ENCODE results near the gene ABAT.

ABAT gene

GRCh38 chr16:8631373-8631772, 43.0 kb upstream of the ABAT start:
- Histone ChIP-seq H3K4me2 (ENCODE audit: low read depth, low read length, poor library complexity, severe bottlenecking) (no peak overlapping the region), H3K9me2 (replicated peaks; ENCODE audit: insufficient read depth, low read length) (no peaks in the 10 kb centered on the region), H3K9me3 (ENCODE audit: insufficient read depth, low read length) (no peaks in the 10 kb centered on the region), H3K36me3 (ENCODE audit: low read length) (no peaks in the 10 kb centered on the region), H3K4me3 (ENCODE audit: insufficient read depth, low read length, poor library complexity, severe bottlenecking) (no peak overlapping the region), H3K27ac (ENCODE audit: low read depth, low read length) (no peak overlapping the region), H2AFZ (ENCODE audit: low read depth, low read length, severe bottlenecking) (no peak overlapping the region), H3F3A (ENCODE audit: insufficient read depth) (no peaks in the 10 kb centered on the region), H3K79me2 (ENCODE audit: insufficient read depth, low read length) (no peaks in the 10 kb centered on the region), H4K20me1 (ENCODE audit: low read depth, low read length) (no peaks in the 10 kb centered on the region), H3K9ac (ENCODE audit: low read length) (no peak overlapping the region), H3K27me3 (ENCODE audit: low read length) (no peaks in the 10 kb centered on the region)
- TF ChIP-seq EZH2phosphoT487 (conservative IDR thresholded peaks at IDR 0.05; ENCODE audit: low read length) (no peak), CTCF (IDR thresholded peaks at IDR 0.05; ENCODE audit: insufficient read depth, low read length, poor library complexity, severe bottlenecking) (no peak)

DNA sequence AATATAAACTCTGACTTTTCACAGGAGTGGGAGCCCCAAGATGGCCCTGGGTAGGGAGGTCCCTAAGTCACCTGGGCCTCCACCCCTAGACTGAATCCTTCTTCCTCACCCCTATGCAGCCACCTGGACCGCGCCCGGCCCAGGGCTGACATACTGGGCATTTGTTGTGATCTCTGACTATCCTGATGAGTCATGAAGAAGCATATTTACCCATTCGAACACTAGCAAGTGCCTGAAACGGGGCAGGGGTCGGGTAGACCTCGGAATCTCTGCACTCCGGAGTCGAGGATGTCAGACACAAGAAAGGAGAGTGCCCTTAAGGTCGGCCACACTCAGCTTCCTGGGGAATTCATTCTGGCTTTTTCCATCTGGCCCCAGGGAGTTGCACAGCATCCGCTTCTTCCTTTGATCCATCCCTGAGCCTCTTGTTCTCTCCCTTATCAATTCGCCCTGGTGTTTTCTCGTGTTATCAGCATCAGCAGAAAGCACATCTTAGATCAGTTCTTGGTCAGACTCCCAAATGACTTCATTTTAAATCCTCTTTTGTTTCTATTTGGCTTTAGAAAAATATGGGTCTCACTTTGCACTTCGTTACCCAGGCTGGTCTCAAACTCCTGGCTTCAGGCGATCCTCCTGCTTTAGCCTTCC, 42.5 kb upstream of the ABAT start:
- Histone ChIP-seq H3K27ac (ENCODE audit: low read depth, low read length) (no peak overlapping the region), H3K79me2 (ENCODE audit: insufficient read depth, low read length) (no peaks in the 10 kb centered on the region), H4K20me1 (ENCODE audit: low read depth, low read length) (no peaks in the 10 kb centered on the region), H3K4me2 (ENCODE audit: low read depth, low read length, poor library complexity, severe bottlenecking) (no peak overlapping the region), H3F3A (ENCODE audit: insufficient read depth) (no peaks in the 10 kb centered on the region), H2AFZ (ENCODE audit: low read depth, low read length, severe bottlenecking) (no peak overlapping the region), H3K4me3 (ENCODE audit: insufficient read depth, low read length, poor library complexity, severe bottlenecking) (no peak overlapping the region), H3K27me3 (ENCODE audit: low read length) (no peaks in the 10 kb centered on the region), H3K9me3 (ENCODE audit: insufficient read depth, low read length) (no peaks in the 10 kb centered on the region), H3K9ac (ENCODE audit: low read length) (no peak overlapping the region), H3K9me2 (replicated peaks; ENCODE audit: insufficient read depth, low read length) (no peaks in the 10 kb centered on the region), H3K36me3 (ENCODE audit: low read length) (no peaks in the 10 kb centered on the region)
- TF ChIP-seq EZH2phosphoT487 (conservative IDR thresholded peaks at IDR 0.05; ENCODE audit: low read length) (no peak), CTCF (IDR thresholded peaks at IDR 0.05; ENCODE audit: insufficient read depth, low read length, poor library complexity, severe bottlenecking) (no peak)

GRCh38 chr16:8632675-8633182, 41.7 kb upstream of the ABAT start:
- Histone ChIP-seq H3K4me3 (ENCODE audit: insufficient read depth, low read length, poor library complexity, severe bottlenecking) (no peak overlapping the region), H3K9me2 (replicated peaks; ENCODE audit: insufficient read depth, low read length) (no peaks in the 10 kb centered on the region), H4K20me1 (ENCODE audit: low read depth, low read length) (no peaks in the 10 kb centered on the region), H2AFZ (ENCODE audit: low read depth, low read length, severe bottlenecking) (no peak overlapping the region), H3K79me2 (ENCODE audit: insufficient read depth, low read length) (no peaks in the 10 kb centered on the region), H3F3A (ENCODE audit: insufficient read depth) (no peaks in the 10 kb centered on the region), H3K9ac (ENCODE audit: low read length) (no peak overlapping the region), H3K27ac (ENCODE audit: low read depth, low read length) (no peak overlapping the region), H3K9me3 (ENCODE audit: insufficient read depth, low read length) (no peaks in the 10 kb centered on the region), H3K4me2 (ENCODE audit: low read depth, low read length, poor library complexity, severe bottlenecking) (no peak overlapping the region), H3K27me3 (ENCODE audit: low read length) (no peaks in the 10 kb centered on the region), H3K36me3 (ENCODE audit: low read length) (no peaks in the 10 kb centered on the region)
- TF ChIP-seq CTCF (IDR thresholded peaks at IDR 0.05; ENCODE audit: insufficient read depth, low read length, poor library complexity, severe bottlenecking) (no peak), EZH2phosphoT487 (conservative IDR thresholded peaks at IDR 0.05; ENCODE audit: low read length) (no peak)

All from SU-DHL-6 (cell line).